GM12878 (cell line): ENCODE results near the gene IGSF1. TPM values are rescaled to one million over a fixed set of nuclear protein-coding genes. Genes with fewer than 3 reads are reported as not detected.

ENCODE experiments used
- ATAC-seq: fragments of 200-7000 bp; cut with Tn5 transposase; 3 replicates; pipeline ENCODE4 v1.9.1; 2020; ENCODE audit warnings: mild to moderate bottlenecking, moderate library complexity
- BruUV-seq: library from RNA; stranded (reverse); fragments of 400-500 nt; replicated peaks from 2 replicates; lab custom pipeline; 2021; lab: Mats Ljungman, UMichigan
- CTCF ChIA-PET: fragments of 300-600 bp; sonication (Branson Sonifier 250); formaldehyde crosslinking; extraction: SDS; loops from one replicate; lab custom pipeline; 2021; ENCODE audit warnings: inconsistent platforms; lab: Yijun Ruan, JAX
- POLR2A ChIA-PET: fragments of 350-600 bp; formaldehyde crosslinking; extraction: SDS; loops from one replicate; lab custom pipeline; 2021; ENCODE audit warnings: inconsistent platforms; lab: Charles Lee
- RAD21 ChIA-PET: fragments of 300-600 bp; sonication (Branson Sonifier 250); formaldehyde crosslinking; loops from one replicate; lab custom pipeline; 2023; ENCODE audit warnings: antibody characterized with exemption; ENCODE audit not compliant: unreplicated experiment; lab: Charles Lee
- SMC1A ChIA-PET: fragments of 300-600 bp; sonication (Branson Sonifier 250); formaldehyde crosslinking; loops from one replicate; lab custom pipeline; 2023; ENCODE audit not compliant: unreplicated experiment, uncharacterized antibody; lab: Charles Lee
- DNase-seq: peaks from one replicate; pipeline ENCODE4 v3.0.0-alpha.2; 2011; ENCODE audit warnings: low read depth, low spot score
- FAIRE-seq: peaks from 3 replicates; lab custom pipeline; 2011; peaks lifted over from hg19 to GRCh38; lab: Jason Lieb, UNC
- H2AFZ ChIP-seq: 2 replicates; pipeline ENCODE4 v1.6.0; 2011; ENCODE audit warnings: low read depth, low read length, control low read depth; ENCODE audit not compliant: control insufficient read depth
- H3K27ac ChIP-seq: 2 replicates; pipeline ENCODE4 v1.5.1; 2011; ENCODE audit warnings: control low read depth; ENCODE audit not compliant: control insufficient read depth, insufficient read depth
- H3K27me3 ChIP-seq, 2 experiments: replicated peaks in 1 of 2; 2 replicates each; pipeline versions ENCODE4 v1.6.0 to v1.6.1; 2011; ENCODE audit warnings: low read length in 1 of 2; ENCODE audit not compliant: control insufficient read depth in 2 of 2, insufficient read depth in 2 of 2
- H3K36me3 ChIP-seq, 2 experiments: 2 replicates each; pipeline ENCODE4 v1.5.1; 2011; ENCODE audit warnings: low read length in 1 of 2; ENCODE audit not compliant: control insufficient read depth in 2 of 2, insufficient read depth in 2 of 2
- H3K4me1 ChIP-seq: 2 replicates; pipeline ENCODE4 v1.6.1; 2011; ENCODE audit warnings: mild to moderate bottlenecking, low read length, moderate library complexity, mixed read lengths; ENCODE audit not compliant: control insufficient read depth, insufficient read depth
- H3K4me2 ChIP-seq: 2 replicates; pipeline ENCODE4 v1.6.0; 2011; ENCODE audit warnings: control low read depth; ENCODE audit not compliant: control insufficient read depth, insufficient read depth
- H3K4me3 ChIP-seq: fragments of 200-600 bp; sonication (generic); 2 replicates; pipeline ENCODE4 v1.5.1; 2016
- H3K79me2 ChIP-seq: 2 replicates; pipeline ENCODE4 v1.6.0; 2011; ENCODE audit warnings: low read length; ENCODE audit not compliant: control insufficient read depth, insufficient read depth
- H3K9ac ChIP-seq: 2 replicates; pipeline ENCODE4 v1.8.0; 2011; ENCODE audit warnings: low read length, control low read depth, mixed read lengths; ENCODE audit not compliant: control insufficient read depth, insufficient read depth
- H3K9me3 ChIP-seq: replicated peaks from 3 replicates; pipeline ENCODE4 v1.5.1; 2011; ENCODE audit warnings: mild to moderate bottlenecking, low read length; ENCODE audit not compliant: control insufficient read depth, insufficient read depth
- H4K20me1 ChIP-seq: 2 replicates; pipeline ENCODE4 v1.6.0; 2011; ENCODE audit not compliant: control insufficient read depth, insufficient read depth
- BMI1 ChIP-seq: fragments of 450-650 bp; IDR thresholded peaks from 2 replicates; pipeline ENCODE4 v1.6.1; 2016; ENCODE audit warnings: mild to moderate bottlenecking, moderate library complexity, borderline replicate concordance
- CHD1 ChIP-seq: IDR thresholded peaks from 2 replicates; pipeline ENCODE4 v1.6.1; 2012; ENCODE audit warnings: low read depth, low read length, improper control_type of control experiment
- CHD2 ChIP-seq: IDR thresholded peaks from 2 replicates; pipeline ENCODE4 v1.6.1; 2011; ENCODE audit warnings: low read depth, low read length, improper control_type of control experiment, borderline replicate concordance
- EED ChIP-seq: sonication (generic); IDR thresholded peaks from 2 replicates; pipeline ENCODE4 v1.6.1; 2016; ENCODE audit warnings: antibody characterized with exemption, low read depth
- FOXM1 ChIP-seq: IDR thresholded peaks from 2 replicates; pipeline ENCODE4 v1.6.1; 2012; ENCODE audit warnings: low read depth, mild to moderate bottlenecking, inconsistent platforms, low read length, moderate library complexity
- RAD21 ChIP-seq: IDR thresholded peaks from 2 replicates; pipeline ENCODE4 v1.6.1; 2011; ENCODE audit warnings: mild to moderate bottlenecking, low read depth, low read length, moderate library complexity; ENCODE audit not compliant: insufficient read depth
- SIX5 ChIP-seq: IDR thresholded peaks from 2 replicates; pipeline ENCODE4 v1.6.1; 2011; ENCODE audit warnings: mild to moderate bottlenecking, low read depth, low read length, moderate library complexity; ENCODE audit not compliant: severe bottlenecking
- TAF1 ChIP-seq: IDR thresholded peaks from 2 replicates; pipeline ENCODE4 v1.6.1; 2011; ENCODE audit warnings: mild to moderate bottlenecking, low read depth, low read length, borderline replicate concordance
- WRNIP1 ChIP-seq: IDR thresholded peaks from 2 replicates; pipeline ENCODE4 v1.6.1; 2011; ENCODE audit warnings: low read depth, low read length, improper control_type of control experiment, borderline replicate concordance
- ZSCAN29 ChIP-seq: fragments of 450-650 bp; IDR thresholded peaks from 2 replicates; pipeline ENCODE4 v1.6.1; 2017; ENCODE audit warnings: mild to moderate bottlenecking, moderate library complexity
- in situ Hi-C: fragments of 300-500 bp; cut with MboI; formaldehyde crosslinking; loops from 9 replicates; pipeline ENCODE4 v1.14.3; 2018; ENCODE audit warnings: mixed read lengths
- intact Hi-C: fragments of 100-400 bp; cut with micrococcal nuclease; formaldehyde crosslinking; loops from one replicate; pipeline ENCODE4 v1.14.2; 2022; ENCODE audit not compliant: unreplicated experiment
- polyA plus RNA-seq, 11 experiments: library from polyadenylated mRNA; depleted of rRNA in 4 of 11; unstranded in 6 of 11; stranded (reverse) in 5 of 11; fragments of >200 nt; fragmentation: Nextera tagmentation in 4 of 11; fragmentation: Illumina TruSeq in 1 of 11; extraction: Ambion mirVana in 4 of 11; extraction: Trizol in 1 of 11; gene quantifications; 1 replicate in 1 of 11; 2 replicates in 10 of 11; pipeline versions ENCODE4 v1.2.1 to v1.2.3, GENCODE V29; 2011 to 2016; ENCODE audit warnings: inconsistent platforms in 2 of 11, missing spikeins in 2 of 11, low read depth in 1 of 11
- total RNA-seq, 4 experiments: library from RNA; depleted of rRNA in 3 of 4; stranded (reverse); fragments of >200 nt in 3 of 4; fragmentation: Illumina TruSeq in 1 of 4; extraction: Trizol in 1 of 4; gene quantifications; 2 replicates each; pipeline versions ENCODE4 v1.2.1 to v1.2.3, GENCODE V29; 2013 to 2021
- TF ChIP-seq, protein P1 (sequence below): fragments of 450-650 bp; IDR thresholded peaks from 2 replicates; pipeline ENCODE4 v1.6.1; 2017; ENCODE audit warnings: mild to moderate bottlenecking, moderate library complexity
- TF ChIP-seq, protein P2 (sequence below): fragments of 450-650 bp; IDR thresholded peaks from 2 replicates; pipeline ENCODE4 v1.6.1; 2017; ENCODE audit warnings: low read depth, mild to moderate bottlenecking, moderate library complexity
- TF ChIP-seq, protein P3 (sequence below): fragments of 450-650 bp; IDR thresholded peaks from 2 replicates; pipeline ENCODE4 v1.6.1; 2017; ENCODE audit warnings: mild to moderate bottlenecking

IGSF1 gene
- total and polyA plus RNA-seq, 10 of the 15 experiments (the other 5 are each of a cell fraction or from before 2014, with no cell fraction given): 0.04 to 0.08 TPM; not detected in 8

DNA sequence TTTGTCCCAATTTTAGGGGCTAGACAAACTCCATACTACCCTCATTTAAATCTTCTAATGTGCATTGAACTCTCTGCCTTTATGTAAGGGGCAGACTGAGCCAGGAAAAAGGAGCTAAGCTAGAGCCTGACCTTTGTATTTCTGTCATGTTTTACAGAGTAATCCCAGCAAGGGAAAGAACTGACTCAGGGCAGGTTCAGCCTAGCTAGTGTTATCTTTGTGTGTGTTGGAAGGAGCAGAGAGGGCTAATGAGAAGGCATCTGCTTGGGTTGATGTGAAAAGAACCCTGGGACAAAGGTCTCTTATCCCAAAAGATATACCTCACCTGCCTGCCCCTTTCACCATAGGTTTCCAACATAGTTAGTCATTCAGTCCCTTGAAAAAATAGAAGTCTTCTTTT is 31.7 kb downstream of the IGSF1 start:
- H3K4me2 ChIP-seq: no peak overlapping the region
- TF ChIP-seq TAF1: no peak
- TF ChIP-seq FOXM1: no peak
- TF ChIP-seq BMI1: no peak
- TF ChIP-seq RAD21: no peak
- no peak for TF ChIP-seq WRNIP1
- TF ChIP-seq CHD1: no peak
- TF ChIP-seq, protein P1, sequence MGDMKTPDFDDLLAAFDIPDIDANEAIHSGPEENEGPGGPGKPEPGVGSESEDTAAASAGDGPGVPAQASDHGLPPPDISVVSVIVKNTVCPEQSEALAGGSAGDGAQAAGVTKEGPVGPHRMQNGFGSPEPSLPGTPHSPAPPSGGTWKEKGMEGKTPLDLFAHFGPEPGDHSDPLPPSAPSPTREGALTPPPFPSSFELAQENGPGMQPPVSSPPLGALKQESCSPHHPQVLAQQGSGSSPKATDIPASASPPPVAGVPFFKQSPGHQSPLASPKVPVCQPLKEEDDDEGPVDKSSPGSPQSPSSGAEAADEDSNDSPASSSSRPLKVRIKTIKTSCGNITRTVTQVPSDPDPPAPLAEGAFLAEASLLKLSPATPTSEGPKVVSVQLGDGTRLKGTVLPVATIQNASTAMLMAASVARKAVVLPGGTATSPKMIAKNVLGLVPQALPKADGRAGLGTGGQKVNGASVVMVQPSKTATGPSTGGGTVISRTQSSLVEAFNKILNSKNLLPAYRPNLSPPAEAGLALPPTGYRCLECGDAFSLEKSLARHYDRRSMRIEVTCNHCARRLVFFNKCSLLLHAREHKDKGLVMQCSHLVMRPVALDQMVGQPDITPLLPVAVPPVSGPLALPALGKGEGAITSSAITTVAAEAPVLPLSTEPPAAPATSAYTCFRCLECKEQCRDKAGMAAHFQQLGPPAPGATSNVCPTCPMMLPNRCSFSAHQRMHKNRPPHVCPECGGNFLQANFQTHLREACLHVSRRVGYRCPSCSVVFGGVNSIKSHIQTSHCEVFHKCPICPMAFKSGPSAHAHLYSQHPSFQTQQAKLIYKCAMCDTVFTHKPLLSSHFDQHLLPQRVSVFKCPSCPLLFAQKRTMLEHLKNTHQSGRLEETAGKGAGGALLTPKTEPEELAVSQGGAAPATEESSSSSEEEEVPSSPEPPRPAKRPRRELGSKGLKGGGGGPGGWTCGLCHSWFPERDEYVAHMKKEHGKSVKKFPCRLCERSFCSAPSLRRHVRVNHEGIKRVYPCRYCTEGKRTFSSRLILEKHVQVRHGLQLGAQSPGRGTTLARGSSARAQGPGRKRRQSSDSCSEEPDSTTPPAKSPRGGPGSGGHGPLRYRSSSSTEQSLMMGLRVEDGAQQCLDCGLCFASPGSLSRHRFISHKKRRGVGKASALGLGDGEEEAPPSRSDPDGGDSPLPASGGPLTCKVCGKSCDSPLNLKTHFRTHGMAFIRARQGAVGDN: no peak
- TF ChIP-seq ZSCAN29: no peak
- TF ChIP-seq, protein P2, sequence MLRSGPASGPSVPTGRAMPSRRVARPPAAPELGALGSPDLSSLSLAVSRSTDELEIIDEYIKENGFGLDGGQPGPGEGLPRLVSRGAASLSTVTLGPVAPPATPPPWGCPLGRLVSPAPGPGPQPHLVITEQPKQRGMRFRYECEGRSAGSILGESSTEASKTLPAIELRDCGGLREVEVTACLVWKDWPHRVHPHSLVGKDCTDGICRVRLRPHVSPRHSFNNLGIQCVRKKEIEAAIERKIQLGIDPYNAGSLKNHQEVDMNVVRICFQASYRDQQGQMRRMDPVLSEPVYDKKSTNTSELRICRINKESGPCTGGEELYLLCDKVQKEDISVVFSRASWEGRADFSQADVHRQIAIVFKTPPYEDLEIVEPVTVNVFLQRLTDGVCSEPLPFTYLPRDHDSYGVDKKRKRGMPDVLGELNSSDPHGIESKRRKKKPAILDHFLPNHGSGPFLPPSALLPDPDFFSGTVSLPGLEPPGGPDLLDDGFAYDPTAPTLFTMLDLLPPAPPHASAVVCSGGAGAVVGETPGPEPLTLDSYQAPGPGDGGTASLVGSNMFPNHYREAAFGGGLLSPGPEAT: no peak
- TF ChIP-seq, protein P3, sequence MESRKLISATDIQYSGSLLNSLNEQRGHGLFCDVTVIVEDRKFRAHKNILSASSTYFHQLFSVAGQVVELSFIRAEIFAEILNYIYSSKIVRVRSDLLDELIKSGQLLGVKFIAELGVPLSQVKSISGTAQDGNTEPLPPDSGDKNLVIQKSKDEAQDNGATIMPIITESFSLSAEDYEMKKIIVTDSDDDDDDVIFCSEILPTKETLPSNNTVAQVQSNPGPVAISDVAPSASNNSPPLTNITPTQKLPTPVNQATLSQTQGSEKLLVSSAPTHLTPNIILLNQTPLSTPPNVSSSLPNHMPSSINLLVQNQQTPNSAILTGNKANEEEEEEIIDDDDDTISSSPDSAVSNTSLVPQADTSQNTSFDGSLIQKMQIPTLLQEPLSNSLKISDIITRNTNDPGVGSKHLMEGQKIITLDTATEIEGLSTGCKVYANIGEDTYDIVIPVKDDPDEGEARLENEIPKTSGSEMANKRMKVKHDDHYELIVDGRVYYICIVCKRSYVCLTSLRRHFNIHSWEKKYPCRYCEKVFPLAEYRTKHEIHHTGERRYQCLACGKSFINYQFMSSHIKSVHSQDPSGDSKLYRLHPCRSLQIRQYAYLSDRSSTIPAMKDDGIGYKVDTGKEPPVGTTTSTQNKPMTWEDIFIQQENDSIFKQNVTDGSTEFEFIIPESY: no peak
- no peak for TF ChIP-seq SIX5
- TF ChIP-seq EED: no peak
- TF ChIP-seq CHD2: no peak
- H4K20me1 ChIP-seq: no peaks in the 10 kb centered on the region
- H3K36me3 ChIP-seq: no peaks in the 10 kb centered on the region
- ATAC-seq: no peak
- H3K9ac ChIP-seq: no peak overlapping the region
- intact Hi-C loops (no loop called here), in situ Hi-C loops (no loop called here)
- no peaks in the 10 kb centered on the region for H3K9me3 ChIP-seq
- no TSS peak for BruUV-seq
- POLR2A ChIA-PET: no interaction called here
- H3K27me3 ChIP-seq: no peaks in the 10 kb centered on the region; a peak in 2 of 4 replicates
- DNase-seq: no peak
- no peaks in the 10 kb centered on the region for H3K79me2 ChIP-seq
- H3K4me1 ChIP-seq: no peaks in the 10 kb centered on the region
- H3K27ac ChIP-seq: no peak overlapping the region
- CTCF ChIA-PET: interaction anchor here (1.1 kb wide), 1 partner anchor 8 kb away, joined by 3 read pairs; no protein-coding TSS in a partner anchor
- FAIRE-seq: no peak
- no peak overlapping the region for H2AFZ ChIP-seq
- SMC1A ChIA-PET: no interaction called here
- RAD21 ChIA-PET: no interaction called here
- no peak overlapping the region for H3K4me3 ChIP-seq
